HG03378 (cell line): Measurements from ENCODE around the gene SRP54.
"Not testable (repeated sequence)": the region's sequence is repeated elsewhere in the genome, so short reads cannot be mapped to it uniquely, and the experiment has no call there.

Source experiments
- ATAC-seq: cut with Tn5 transposase; IDR thresholded peaks from one replicate; pipeline ENCODE4 v1.9.1; 2021; ENCODE audit warnings: mild to moderate bottlenecking, moderate library complexity; ENCODE audit not compliant: unreplicated experiment

SRP54 gene

GRCh38 chr14:35046048-35046750 lies 63.4 kb downstream of the SRP54 start, which contains the start of gene FAM177A1:
FAM177A1 (plus strand) TSS chr14:35046272; CDS start chr14:35046464, 192 bp downstream.
- peak; percentile 88 for ATAC-seq

DNA sequence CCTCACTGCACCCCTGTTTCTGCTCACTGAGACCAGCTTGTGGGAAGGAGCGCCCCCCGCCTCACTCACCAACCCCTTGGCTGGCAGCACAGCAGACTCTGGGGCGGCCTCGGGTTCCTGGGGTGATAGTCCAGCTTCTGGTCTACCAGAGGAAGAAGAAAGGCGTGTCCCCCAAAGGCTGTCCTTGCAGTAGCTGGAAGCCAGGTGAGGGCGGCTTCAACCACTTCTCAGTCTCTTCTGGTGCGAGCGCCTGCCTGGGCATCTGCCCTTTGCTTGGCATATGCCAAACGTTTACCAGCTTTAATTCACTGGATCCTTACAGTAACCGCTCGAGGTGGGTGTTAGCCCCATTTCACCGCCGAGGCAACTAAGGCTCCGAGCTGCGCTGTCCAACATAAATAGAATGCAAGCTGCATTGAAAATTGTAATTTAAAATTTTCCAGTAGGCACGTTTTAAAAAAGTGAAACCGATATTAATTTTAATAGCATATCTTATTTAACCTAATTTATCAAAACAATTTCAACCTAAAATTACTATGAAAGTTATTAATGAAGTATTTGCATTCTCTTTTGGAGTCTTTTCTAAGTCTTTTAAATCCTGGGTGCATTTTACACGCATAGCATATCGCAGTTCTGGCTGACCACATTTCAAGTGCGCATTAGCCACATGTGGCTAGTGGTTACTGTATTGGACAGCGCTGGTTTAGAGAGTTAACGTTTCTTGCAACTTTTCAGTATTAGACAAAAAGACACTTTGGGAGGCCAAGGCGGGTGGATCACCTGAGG lies 64.2 kb downstream of the SRP54 start:
- peak; percentile 19 for ATAC-seq

DNA sequence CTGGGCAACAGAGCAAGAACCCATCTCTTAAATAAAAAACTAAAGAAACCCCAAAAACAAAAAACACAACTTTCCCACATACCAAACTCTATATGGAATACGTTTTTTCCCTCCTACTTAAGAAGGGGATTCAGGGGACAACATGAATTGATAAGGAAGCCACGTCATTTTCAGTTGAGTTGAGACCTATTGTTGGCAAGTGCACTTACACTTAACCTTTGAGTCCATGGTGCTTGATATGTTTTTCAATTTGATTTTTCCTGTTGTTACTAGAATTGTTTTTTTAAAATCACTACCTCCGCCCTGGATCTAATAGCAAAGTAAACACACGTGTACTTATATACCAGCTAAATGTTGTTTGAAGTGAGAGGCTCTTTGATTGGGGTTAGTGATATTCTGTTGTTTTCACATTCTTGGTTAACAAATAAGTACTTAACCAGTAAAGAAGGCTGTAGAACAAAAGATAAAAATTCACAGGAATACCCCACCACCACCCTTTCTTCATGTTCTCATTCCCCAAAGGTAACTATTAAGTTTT lies 65.3 kb downstream of the SRP54 start:
- ATAC-seq, result no peak

DNA sequence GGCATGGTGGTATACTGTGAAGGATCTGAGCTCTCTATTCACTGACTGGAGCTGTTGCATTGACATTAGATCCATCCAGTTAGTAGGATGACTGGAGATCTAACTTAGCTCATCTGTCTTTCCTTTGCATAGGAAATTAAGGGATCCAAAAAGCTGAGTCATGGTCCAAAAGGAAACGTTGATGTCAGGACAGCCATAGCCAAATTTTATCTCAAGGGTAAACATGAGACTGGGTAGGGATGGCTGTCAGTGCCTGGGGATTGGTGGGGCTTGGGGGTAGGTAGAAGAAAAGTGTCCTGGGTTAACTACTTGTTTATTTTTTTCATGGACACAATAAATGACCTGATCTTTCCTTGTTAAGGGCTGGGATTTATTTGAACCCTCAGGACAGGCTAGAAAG lies 67.9 kb downstream of the SRP54 start:
- ATAC-seq, result no peak

- ATAC-seq, result no peak
These were observed 69.0 kb downstream of the SRP54 start for GRCh38 chr14:35051796-35052195.

GRCh38 chr14:35052637-35053036 lies 69.8 kb downstream of the SRP54 start:
- no peak for ATAC-seq

GRCh38 chr14:35061113-35061791 lies 78.5 kb downstream of the SRP54 start:
- ATAC-seq, result not testable (repeated sequence)

GRCh38 chr14:35065731-35066130 lies 82.9 kb downstream of the SRP54 start:
- not testable (repeated sequence) for ATAC-seq

GRCh38 chr14:35068238-35069012 lies 85.6 kb downstream of the SRP54 start:
- no peak for ATAC-seq

GRCh38 chr14:35072226-35072625 lies 89.4 kb downstream of the SRP54 start:
- no peak for ATAC-seq

- ATAC-seq, result no peak
These were observed 90.7 kb downstream of the SRP54 start for GRCh38 chr14:35073486-35073885.

DNA sequence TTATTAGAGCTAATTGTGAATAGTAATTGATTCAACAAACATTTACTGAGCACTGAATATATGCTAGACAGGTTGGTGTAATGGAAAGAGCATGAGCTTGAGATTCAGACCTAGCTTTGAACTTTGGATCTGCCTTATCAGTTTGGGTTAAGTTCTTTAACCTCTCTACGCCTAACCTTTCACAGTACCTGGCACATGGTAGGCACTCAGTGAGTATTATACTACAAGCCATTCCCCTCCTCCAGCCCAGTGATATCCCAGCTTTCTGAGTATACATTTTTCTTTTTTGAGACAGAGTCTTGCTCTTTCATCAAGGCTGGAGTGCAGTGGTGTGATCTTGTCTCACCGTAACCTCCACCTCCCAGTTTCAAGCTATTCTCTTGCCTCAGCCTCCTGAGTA lies 95.3 kb downstream of the SRP54 start:
- ATAC-seq, result no peak
